ENCODE results near the gene SPATA32.

GRCh38 chr17:45302649-45303173, 40.8 kb upstream of the SPATA32 start:
- TF ChIP-seq ATF3 (IDR thresholded peaks at IDR 0.05): no peak
- no peak for TF ChIP-seq POLR2A (IDR thresholded peaks at IDR 0.05; ENCODE audit: borderline replicate concordance, extremely low read depth, insufficient read depth, insufficient read length)

Data from HCT116 (cell line).